Measurements from ENCODE around the gene PLBD2. TPM values are rescaled to one million over a fixed set of nuclear protein-coding genes. Genes with fewer than 3 reads are reported as not detected.

Gene PLBD2
- total RNA-seq, 1 donor from 2014 or later = 38.1 TPM

- intact Hi-C loops (cut with DNase I) = no loop called here
- Histone ChIP-seq H3K9me3 (no peaks in the 10 kb centered on the region), H3K4me3 (no peak overlapping the region), H3K27me3 (no peaks in the 10 kb centered on the region), H3K4me1 (no peaks in the 10 kb centered on the region), H3K27ac (no peak overlapping the region), H3K36me3 (no peaks in the 10 kb centered on the region)
- TF ChIP-seq POLR2A (IDR thresholded peaks at IDR 0.05) (no peak), CTCF (IDR thresholded peaks at IDR 0.05) (no peak), POLR2AphosphoS5 (IDR thresholded peaks at IDR 0.05; ENCODE audit: insufficient read depth in 1 of 2, low read depth in 1 of 2) (no peak)
- DNase-seq (ENCODE audit: extremely low spot score in 2 of 2) = no peak
Measured at GRCh38 chr12:113439301-113439597, 80.9 kb downstream of the PLBD2 start.

- no peaks in the 10 kb centered on the region for H3K27me3 ChIP-seq
- intact Hi-C loops (cut with DNase I) = no loop called here
- no peak overlapping the region for H3K4me3 ChIP-seq
- H3K27ac ChIP-seq = no peak overlapping the region
- no peaks in the 10 kb centered on the region for H3K36me3 ChIP-seq
- no peaks in the 10 kb centered on the region for H3K9me3 ChIP-seq
- DNase-seq (ENCODE audit: extremely low spot score in 2 of 2) = no peak
- no peaks in the 10 kb centered on the region for H3K4me1 ChIP-seq
- TF ChIP-seq CTCF (IDR thresholded peaks at IDR 0.05) (peak in 1 of 3 experiments; percentile 33), POLR2AphosphoS5 (IDR thresholded peaks at IDR 0.05; ENCODE audit: insufficient read depth in 1 of 2, low read depth in 1 of 2) (no peak)
Measured at GRCh38 chr12:113439606-113440030, 81.2 kb downstream of the PLBD2 start.

GRCh38 chr12:113440336-113440735 lies 81.9 kb downstream of the PLBD2 start:
- no peak for DNase-seq (ENCODE audit: extremely low spot score in 2 of 2)
- no peak overlapping the region for H3K4me3 ChIP-seq
- no peaks in the 10 kb centered on the region for H3K4me1 ChIP-seq
- H3K27ac ChIP-seq = no peak overlapping the region
- no peaks in the 10 kb centered on the region for H3K36me3 ChIP-seq
- H3K9me3 ChIP-seq = no peaks in the 10 kb centered on the region
- intact Hi-C loops (cut with DNase I) = no loop called here
- H3K27me3 ChIP-seq = no peaks in the 10 kb centered on the region
- no peak for TF ChIP-seq POLR2AphosphoS5 (IDR thresholded peaks at IDR 0.05; ENCODE audit: insufficient read depth in 1 of 2, low read depth in 1 of 2)
- TF ChIP-seq POLR2A (IDR thresholded peaks at IDR 0.05) = no peak
- TF ChIP-seq CTCF (IDR thresholded peaks at IDR 0.05) = no peak

Other genes starting within 250 kb of the PLBD2 start
- 11.0 TPM for gene RASAL1, start 222.8 kb upstream of the PLBD2 start, total RNA-seq
- gene CFAP73, start 208.9 kb upstream of the PLBD2 start, total RNA-seq = not detected
- 52.5 TPM for gene DDX54, start 173.1 kb upstream of the PLBD2 start, total RNA-seq
- 14.5 TPM for gene RITA1, start 172.9 kb upstream of the PLBD2 start, total RNA-seq
- gene TPCN1, start 137.1 kb upstream of the PLBD2 start, total RNA-seq = 39.5 TPM
- gene SLC8B1, start 23.5 kb upstream of the PLBD2 start, total RNA-seq = 42.2 TPM
- not detected for gene SDS, start 45.3 kb downstream of the PLBD2 start, total RNA-seq
- not detected for gene SDSL, start 63.8 kb downstream of the PLBD2 start, total RNA-seq
- not detected for gene LHX5, start 113.3 kb downstream of the PLBD2 start, total RNA-seq

All from vagina (tissue), 2 donors.